HG02852 (cell line): ENCODE results near the gene APBA1.
"Not testable (repeated sequence)": the region's sequence is repeated elsewhere in the genome, so short reads cannot be mapped to it uniquely, and the experiment has no call there.

ENCODE experiments used
- ATAC-seq: cut with Tn5 transposase; IDR thresholded peaks from one replicate; pipeline ENCODE4 v1.9.1; 2021; ENCODE audit warnings: mild to moderate bottlenecking, moderate library complexity; ENCODE audit not compliant: unreplicated experiment

Gene APBA1

GRCh38 chr9:69421908-69422801 lies 250.0 kb downstream of the APBA1 start:
- no peak for ATAC-seq

- no peak for ATAC-seq
Measured at GRCh38 chr9:69420611-69421270, 251.4 kb downstream of the APBA1 start.

- ATAC-seq = no peak
Measured at GRCh38 chr9:69412741-69413150, 259.4 kb downstream of the APBA1 start.

GRCh38 chr9:69411931-69412740 lies 260.0 kb downstream of the APBA1 start:
- no peak for ATAC-seq

GRCh38 chr9:69411246-69411645 lies 260.9 kb downstream of the APBA1 start:
- ATAC-seq = no peak

GRCh38 chr9:69409936-69410335 lies 262.2 kb downstream of the APBA1 start:
- not testable (repeated sequence) for ATAC-seq

GRCh38 chr9:69400470-69400869 lies 271.7 kb downstream of the APBA1 start:
- ATAC-seq = no peak

- ATAC-seq = no peak
Measured at GRCh38 chr9:69397384-69398214, 274.6 kb downstream of the APBA1 start.

GRCh38 chr9:69396759-69397158 lies 275.4 kb downstream of the APBA1 start:
- no peak for ATAC-seq

GRCh38 chr9:69395718-69396117 lies 276.5 kb downstream of the APBA1 start:
- ATAC-seq = no peak

- ATAC-seq = no peak
Measured at GRCh38 chr9:69393425-69393824, 278.7 kb downstream of the APBA1 start.

GRCh38 chr9:69392826-69393225 lies 279.3 kb downstream of the APBA1 start:
- ATAC-seq = no peak

- ATAC-seq = no peak
Measured at GRCh38 chr9:69391946-69392345, 280.2 kb downstream of the APBA1 start.

- no peak for ATAC-seq
Measured at GRCh38 chr9:69391487-69391886, 280.7 kb downstream of the APBA1 start.

- ATAC-seq = no peak
Measured at GRCh38 chr9:69389437-69389995, 282.7 kb downstream of the APBA1 start.

GRCh38 chr9:69388596-69388995 lies 283.6 kb downstream of the APBA1 start:
- no peak for ATAC-seq

GRCh38 chr9:69386651-69387050 lies 285.5 kb downstream of the APBA1 start:
- no peak for ATAC-seq

GRCh38 chr9:69385581-69386033 lies 286.6 kb downstream of the APBA1 start:
- ATAC-seq = no peak

- ATAC-seq = no peak
Measured at GRCh38 chr9:69382135-69382534, 290.0 kb downstream of the APBA1 start.

- no peak for ATAC-seq
Measured at GRCh38 chr9:69380811-69381210, 291.4 kb downstream of the APBA1 start.
